Colonic mucosa (tissue), 4 donors: ENCODE results near the gene FMNL1. TPM values are rescaled to one million over a fixed set of nuclear protein-coding genes. Genes with fewer than 3 reads are reported as not detected.

ENCODE experiments used
- DNase-seq: peaks from one replicate; pipeline ENCODE4 v3.0.0-alpha.2; 2020
- H3K27ac ChIP-seq: fragments of 200-600 bp; one replicate; pipeline ENCODE4 v1.8.0; 2021
- H3K27me3 ChIP-seq: fragments of 200-600 bp; one replicate; pipeline ENCODE4 v1.8.0; 2021
- H3K36me3 ChIP-seq: fragments of 200-600 bp; one replicate; pipeline ENCODE4 v1.8.0; 2021
- H3K4me1 ChIP-seq: fragments of 200-600 bp; one replicate; pipeline ENCODE4 v1.8.0; 2021; ENCODE audit warnings: mild to moderate bottlenecking
- H3K4me3 ChIP-seq: fragments of 200-600 bp; one replicate; pipeline ENCODE4 v1.8.0; 2021
- H3K9ac ChIP-seq, 2 donors: one replicate each; pipeline ENCODE4 v1.7.0; 2013; ENCODE audit warnings: control low read depth in 2 of 2, low read depth in 2 of 2, low read length in 2 of 2
- H3K9me3 ChIP-seq: fragments of 200-600 bp; one replicate; pipeline ENCODE4 v1.8.0; 2021
- intact Hi-C: fragments of 100-400 bp; cut with DNase I; formaldehyde crosslinking; loops from one replicate; pipeline ENCODE4 v1.14.1; 2022
- total RNA-seq, 2 donors: library from RNA; stranded (reverse); fragmentation: NEBNext Ultra II Directional in 1 of 2; extraction: Animal tissue kit (Norgen Biotek cat#: 25700) in 1 of 2; gene quantifications; one replicate each; pipeline ENCODE4 v1.2.1, GENCODE V29; 2021
- TF ChIP-seq, protein P1 (sequence below): fragments of 200-600 bp; IDR thresholded peaks from one replicate; pipeline ENCODE4 v1.8.0; 2022; ENCODE audit warnings: antibody characterized with exemption, mild to moderate bottlenecking
- donor health status: healthy.
- donor health status: DM: no; HTN: no; CAD: no.
- donor health status: DM: no; HTN: no; CAD: no.

FMNL1 gene
- total RNA-seq, 2 donors from 2014 or later, result 6.8 to 8.4 TPM

DNA sequence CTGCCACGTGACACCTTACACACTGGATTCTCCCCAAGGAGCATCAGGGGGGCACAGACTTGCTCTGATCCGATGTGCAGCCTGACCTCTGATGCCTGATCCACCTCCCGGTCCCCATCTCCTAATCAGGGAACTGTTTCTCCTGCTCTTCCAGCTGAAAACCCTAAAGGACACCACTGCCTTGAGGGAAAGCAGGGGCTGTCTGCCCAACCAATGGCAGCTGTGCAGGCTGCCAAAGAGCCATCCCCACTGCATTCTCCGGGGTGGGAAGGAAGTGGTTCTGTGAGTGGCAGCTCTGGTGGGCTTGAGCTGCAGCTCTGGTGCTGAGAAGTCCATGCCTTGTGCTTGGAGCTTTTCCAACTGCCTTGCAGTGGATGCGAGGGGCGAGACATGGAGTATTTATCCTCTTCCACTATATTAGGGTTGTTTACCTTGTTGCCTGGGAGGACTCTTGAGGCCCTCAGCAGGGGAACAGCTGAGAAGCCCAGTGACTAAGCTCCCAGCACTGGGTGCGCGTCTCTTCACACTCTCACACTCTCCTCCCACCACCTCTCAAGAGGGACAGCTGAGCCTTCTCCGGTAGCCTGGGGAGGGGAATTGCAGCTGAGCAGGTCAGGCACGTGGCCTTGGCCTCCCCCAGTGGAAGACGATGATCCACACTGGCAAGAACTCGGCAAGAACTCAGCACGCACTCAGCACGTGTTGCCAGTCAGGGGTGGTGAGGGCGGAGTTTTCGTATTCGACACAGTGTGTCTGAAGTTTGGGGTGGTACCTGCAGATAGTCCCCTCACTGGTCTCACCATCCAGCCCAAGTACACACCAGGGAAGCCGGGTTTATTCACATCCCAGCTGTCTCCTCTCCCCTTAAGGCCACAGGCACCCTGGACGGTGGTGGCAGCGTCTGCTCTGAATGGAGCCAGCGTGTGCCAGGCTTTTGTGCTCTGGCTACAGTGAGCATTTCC is 61.3 kb downstream of the FMNL1 start:
- intact Hi-C loops, result no loop called here
- H3K9ac ChIP-seq, result no peak overlapping the region
- TF ChIP-seq, protein P1, sequence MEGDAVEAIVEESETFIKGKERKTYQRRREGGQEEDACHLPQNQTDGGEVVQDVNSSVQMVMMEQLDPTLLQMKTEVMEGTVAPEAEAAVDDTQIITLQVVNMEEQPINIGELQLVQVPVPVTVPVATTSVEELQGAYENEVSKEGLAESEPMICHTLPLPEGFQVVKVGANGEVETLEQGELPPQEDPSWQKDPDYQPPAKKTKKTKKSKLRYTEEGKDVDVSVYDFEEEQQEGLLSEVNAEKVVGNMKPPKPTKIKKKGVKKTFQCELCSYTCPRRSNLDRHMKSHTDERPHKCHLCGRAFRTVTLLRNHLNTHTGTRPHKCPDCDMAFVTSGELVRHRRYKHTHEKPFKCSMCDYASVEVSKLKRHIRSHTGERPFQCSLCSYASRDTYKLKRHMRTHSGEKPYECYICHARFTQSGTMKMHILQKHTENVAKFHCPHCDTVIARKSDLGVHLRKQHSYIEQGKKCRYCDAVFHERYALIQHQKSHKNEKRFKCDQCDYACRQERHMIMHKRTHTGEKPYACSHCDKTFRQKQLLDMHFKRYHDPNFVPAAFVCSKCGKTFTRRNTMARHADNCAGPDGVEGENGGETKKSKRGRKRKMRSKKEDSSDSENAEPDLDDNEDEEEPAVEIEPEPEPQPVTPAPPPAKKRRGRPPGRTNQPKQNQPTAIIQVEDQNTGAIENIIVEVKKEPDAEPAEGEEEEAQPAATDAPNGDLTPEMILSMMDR, result no peak
- no peak for DNase-seq
- H3K9me3 ChIP-seq, result no peaks in the 10 kb centered on the region
- H3K4me1 ChIP-seq, result no peaks in the 10 kb centered on the region
- H3K27ac ChIP-seq, result no peak overlapping the region
- no peak overlapping the region for H3K4me3 ChIP-seq
- H3K36me3 ChIP-seq, result peaks cover 16% of the 10 kb centered on the region
- H3K27me3 ChIP-seq, result no peaks in the 10 kb centered on the region

DNA sequence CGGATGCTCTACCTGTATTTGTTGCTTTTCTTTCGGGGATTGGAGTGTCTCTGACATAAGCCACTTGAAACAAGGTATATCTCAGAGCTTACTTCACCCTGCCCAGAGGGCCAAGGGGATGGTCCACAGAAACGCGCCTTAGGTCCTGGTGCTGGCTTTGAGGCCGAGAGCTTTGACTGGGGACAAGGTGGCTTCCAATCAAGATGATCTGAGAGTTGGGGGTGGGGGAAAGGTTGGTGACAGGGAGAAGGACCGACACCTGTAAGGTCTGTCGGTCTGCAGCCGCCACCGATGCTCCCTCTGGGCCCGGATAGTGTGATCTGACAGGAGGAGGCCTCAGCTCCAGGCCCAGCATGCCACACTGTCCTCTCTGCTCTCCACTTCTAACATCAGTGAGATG is 62.0 kb downstream of the FMNL1 start:
- intact Hi-C loops, result no loop called here
- H3K27me3 ChIP-seq, result no peaks in the 10 kb centered on the region
- no peak overlapping the region for H3K4me3 ChIP-seq
- DNase-seq, result no peak
- no peaks in the 10 kb centered on the region for H3K4me1 ChIP-seq
- H3K9ac ChIP-seq, result peak overlapping the region in 1 of 2 donors; percentile 4
- H3K36me3 ChIP-seq, result peaks cover 16% of the 10 kb centered on the region
- H3K9me3 ChIP-seq, result no peaks in the 10 kb centered on the region
- H3K27ac ChIP-seq, result no peak overlapping the region
- TF ChIP-seq, protein P1, result no peak

DNA sequence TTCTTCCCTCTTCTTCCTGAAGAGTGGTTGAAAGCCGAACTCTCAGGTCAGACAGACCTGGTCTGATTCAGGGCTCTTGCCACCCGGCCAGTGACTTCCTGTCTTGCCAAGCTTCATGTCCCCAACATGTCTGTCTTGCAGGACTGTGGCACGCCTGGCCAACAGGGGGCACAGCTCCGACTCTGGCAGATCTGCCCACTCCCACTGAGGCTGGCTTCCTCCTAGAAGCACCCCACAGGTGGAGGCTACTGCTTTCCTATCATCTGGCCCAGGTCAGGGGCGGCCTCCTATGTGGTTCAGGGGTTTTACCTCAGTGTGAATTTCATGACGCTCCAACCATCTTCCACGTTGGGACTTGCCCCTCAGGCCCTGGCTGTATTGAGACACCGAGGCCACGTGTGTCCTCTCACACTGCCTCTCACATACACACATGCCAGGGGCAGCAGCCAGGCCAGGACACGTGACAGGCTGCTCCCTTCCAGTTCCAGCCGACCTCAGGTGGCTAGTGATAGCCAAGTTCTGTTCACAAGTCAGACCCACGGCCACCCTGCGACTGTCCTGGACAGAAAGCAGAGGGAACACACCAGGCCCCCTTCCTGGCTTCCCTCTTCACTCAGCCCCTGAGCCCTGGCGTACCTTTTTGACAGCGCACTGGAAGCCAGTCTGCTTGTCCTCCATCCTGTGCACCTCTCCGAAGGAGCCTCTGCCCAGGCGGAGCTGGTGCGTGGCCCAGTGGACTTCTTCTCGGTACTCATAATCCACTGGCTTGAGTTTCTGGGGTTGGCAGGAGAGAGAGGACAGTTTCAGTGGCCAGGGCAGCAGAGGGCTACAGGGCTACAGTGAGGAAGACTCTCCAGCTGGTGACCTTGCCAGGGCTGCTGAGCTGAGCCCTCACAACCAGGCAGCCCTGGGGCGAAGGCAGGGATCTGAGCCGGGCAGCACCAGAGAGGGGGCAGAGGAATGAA is 62.8 kb downstream of the FMNL1 start:
- Histone ChIP-seq H3K36me3 (peaks cover 24% of the 10 kb centered on the region), H3K27me3 (no peaks in the 10 kb centered on the region), H3K4me1 (no peaks in the 10 kb centered on the region), H3K9me3 (no peaks in the 10 kb centered on the region), H3K27ac (no peak overlapping the region), H3K4me3 (no peak overlapping the region), H3K9ac (no peak overlapping the region)
- TF ChIP-seq, protein P1, result no peak
- intact Hi-C loops, result no loop called here
- DNase-seq, result no peak

DNA sequence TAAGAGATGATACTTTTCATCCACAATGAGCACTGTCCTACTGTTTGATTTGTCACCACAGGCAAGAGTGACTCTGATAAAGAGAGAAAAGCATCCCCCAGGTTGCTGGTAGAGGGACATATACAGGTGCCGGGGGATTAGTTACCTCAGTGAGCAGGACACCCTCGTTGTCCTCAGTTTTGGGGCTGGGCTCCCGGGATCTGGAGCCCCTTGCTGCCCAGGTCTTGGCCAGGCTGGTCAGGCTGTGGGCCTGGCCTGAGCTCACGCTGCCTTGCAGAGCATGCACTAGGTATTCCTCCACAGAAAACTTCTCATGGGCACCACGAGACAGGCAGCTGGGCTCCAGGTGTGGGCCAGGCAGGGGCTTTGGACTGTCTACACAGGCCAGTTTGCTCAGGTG is 64.6 kb downstream of the FMNL1 start:
- TF ChIP-seq, protein P1, result no peak
- H3K27ac ChIP-seq, result no peak overlapping the region
- intact Hi-C loops, result no loop called here

More for the DNA sequence above, 64.6 kb downstream of the FMNL1 start:
- Histone ChIP-seq H3K36me3 (peaks cover 24% of the 10 kb centered on the region), H3K4me1 (no peaks in the 10 kb centered on the region), H3K9ac (no peak overlapping the region), H3K9me3 (no peaks in the 10 kb centered on the region), H3K27me3 (no peaks in the 10 kb centered on the region), H3K4me3 (no peak overlapping the region)
- no peak for DNase-seq
